AG04450 (cell line): Measurements from ENCODE around the gene NAV3. TPM values are rescaled to one million over a fixed set of nuclear protein-coding genes. Genes with fewer than 3 reads are reported as not detected.

Source experiments
- CTCF ChIA-PET: fragments of 300-600, 350-600 bp; formaldehyde crosslinking; extraction: SDS; loops from one replicate; lab custom pipeline; 2022; ENCODE audit warnings: antibody characterized with exemption, inconsistent platforms; lab: Charles Lee
- POLR2A ChIA-PET: fragments of 350-600 bp; formaldehyde crosslinking; extraction: SDS; loops from one replicate; lab custom pipeline; 2021; ENCODE audit warnings: antibody characterized with exemption, inconsistent platforms; lab: Yijun Ruan, JAX
- DNase-seq: peaks from one replicate; pipeline ENCODE4 v3.0.0-alpha.2; 2011; ENCODE audit warnings: low read depth, low spot score
- H3K27ac ChIP-seq: one replicate; pipeline ENCODE4 v1.5.1; 2012; ENCODE audit warnings: low read depth, low read length, control low read depth
- H3K27me3 ChIP-seq: one replicate; pipeline ENCODE4 v1.6.0; 2012; ENCODE audit warnings: low read length; ENCODE audit not compliant: control insufficient read depth, insufficient read depth
- H3K4me3 ChIP-seq: 2 replicates; pipeline ENCODE4 v1.5.1; 2011; ENCODE audit warnings: mild to moderate bottlenecking, low read depth, low read length, control low read depth
- H3K9me3 ChIP-seq: 2 replicates; pipeline ENCODE4 v1.5.1; 2012; ENCODE audit warnings: low read length; ENCODE audit not compliant: control insufficient read depth, insufficient read depth
- CTCF ChIP-seq: IDR thresholded peaks from 2 replicates; pipeline ENCODE4 v1.5.1; 2011; ENCODE audit warnings: low read depth, low read length, control low read depth, inconsistent platforms
- polyA plus RNA-seq: library from polyadenylated mRNA; depleted of rRNA; stranded (reverse); fragments of >200 nt; gene quantifications from 2 replicates; pipeline ENCODE4 v1.2.3, GENCODE V29; 2011

Gene NAV3
- polyA plus RNA-seq, 1 experiment = 36.1 TPM

GRCh38 chr12:78260976-78261375 lies 430.3 kb downstream of the NAV3 start:
- no peaks in the 10 kb centered on the region; the same call in 1 of the 2 replicates for H3K9me3 ChIP-seq
- no peak for TF ChIP-seq CTCF
- CTCF ChIA-PET = interaction anchor here (0.9 kb wide), 1 partner anchor 26 kb away, joined by 3 read pairs; no protein-coding TSS in a partner anchor
- H3K27me3 ChIP-seq = no peaks in the 10 kb centered on the region
- no peak overlapping the region for H3K4me3 ChIP-seq
- POLR2A ChIA-PET = no interaction called here
- no peak for DNase-seq
- H3K27ac ChIP-seq = no peak overlapping the region

GRCh38 chr12:78261901-78262300 lies 431.2 kb downstream of the NAV3 start:
- no peak overlapping the region for H3K27ac ChIP-seq
- no peaks in the 10 kb centered on the region for H3K27me3 ChIP-seq
- TF ChIP-seq CTCF = no peak
- no peak overlapping the region for H3K4me3 ChIP-seq
- ChIA-PET POLR2A (no interaction called here), CTCF (no interaction called here)
- H3K9me3 ChIP-seq = no peaks in the 10 kb centered on the region; the same call in 1 of the 2 replicates
- DNase-seq = no peak
